IPS DF 4.7 (cell line): ENCODE data around the gene MTMR3.

ENCODE experiments used
- DNase-seq: peaks from one replicate; pipeline ENCODE4 v3.0.0-alpha.2; 2013; ENCODE audit warnings: low spot score; ENCODE audit errors: extremely low read depth

Gene MTMR3

GRCh38 chr22:30000566-30000965, 117.6 kb downstream of the MTMR3 start:
- no peak for DNase-seq

- no peak for DNase-seq
Observed at GRCh38 chr22:30001459-30001858, 118.5 kb downstream of the MTMR3 start.

DNA sequence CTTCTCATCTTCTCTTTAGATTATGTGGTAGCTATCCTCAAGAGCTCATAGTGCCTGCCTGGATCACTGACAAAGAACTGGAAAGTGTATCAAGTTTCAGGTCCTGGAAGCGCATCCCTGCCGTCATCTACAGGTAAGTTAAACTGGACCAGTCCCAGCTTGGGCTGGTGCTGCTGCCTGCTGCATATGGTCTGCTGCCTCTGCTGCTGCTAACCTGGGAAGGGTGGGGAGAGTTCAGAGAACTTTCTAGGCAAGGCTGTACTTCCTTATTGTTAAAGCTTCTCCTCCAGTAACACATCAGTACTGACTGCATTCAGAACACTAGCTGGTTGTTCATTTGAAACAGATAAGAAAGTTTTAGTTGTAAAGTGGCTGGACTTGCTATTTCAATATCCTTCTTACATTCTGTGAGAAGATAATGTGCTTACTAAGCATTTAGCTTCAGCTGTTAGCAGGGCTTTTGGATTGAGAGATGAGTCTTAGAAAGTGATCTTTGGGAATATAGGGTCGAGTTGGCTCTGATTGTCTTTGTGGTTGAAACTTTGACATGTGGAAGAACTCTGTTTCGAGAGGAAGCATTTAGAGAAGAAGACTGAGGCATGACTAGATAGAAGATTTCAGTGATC, 120.0 kb downstream of the MTMR3 start:
- DNase-seq: no peak

GRCh38 chr22:30004101-30004500, 121.1 kb downstream of the MTMR3 start:
- no peak for DNase-seq

DNA sequence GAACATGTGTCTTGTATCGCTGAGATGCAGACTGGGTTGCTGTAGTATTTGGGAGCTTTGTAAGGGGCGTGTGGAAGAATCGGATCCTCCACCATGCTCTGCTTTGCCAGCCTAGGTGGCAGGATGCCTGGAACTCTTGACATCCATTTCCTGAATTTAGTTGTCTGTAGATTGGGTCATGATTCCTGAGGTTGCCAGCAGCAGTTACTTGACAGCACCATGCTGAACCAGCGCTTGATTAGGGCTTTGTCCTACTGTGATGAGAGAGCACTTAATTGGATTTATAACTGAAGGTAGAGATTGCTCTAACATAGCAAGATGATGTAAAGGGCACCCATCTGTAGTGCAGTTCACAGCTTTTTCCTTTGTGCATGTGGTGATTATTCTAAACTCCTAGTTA, 121.7 kb downstream of the MTMR3 start:
- DNase-seq: no peak

GRCh38 chr22:30005213-30005857, 122.4 kb downstream of the MTMR3 start:
- DNase-seq: peak; percentile 30

GRCh38 chr22:30007361-30007760, 124.4 kb downstream of the MTMR3 start:
- DNase-seq: no peak

DNA sequence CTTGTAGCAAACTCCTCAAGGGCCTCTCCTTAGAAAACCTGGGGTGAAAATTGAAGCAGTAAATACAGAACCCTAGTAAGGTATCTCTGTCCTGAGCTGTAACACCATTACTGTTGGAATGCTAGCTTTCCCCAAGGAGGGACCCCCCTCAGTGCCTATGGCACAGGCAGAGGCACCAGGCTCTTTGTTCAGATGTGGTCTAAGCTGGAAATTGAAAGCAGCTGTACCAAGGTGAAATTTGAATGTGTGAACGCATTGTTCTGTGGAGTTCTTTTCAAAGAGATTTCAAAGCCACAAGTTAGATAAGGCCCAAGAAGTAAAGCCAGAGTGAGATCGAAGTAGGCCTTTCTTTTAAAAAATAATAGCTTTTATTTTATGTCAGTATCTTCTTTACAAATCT, 125.4 kb downstream of the MTMR3 start:
- DNase-seq: no peak

GRCh38 chr22:30009478-30009877, 126.5 kb downstream of the MTMR3 start:
- no peak for DNase-seq

- DNase-seq: no peak
Observed at GRCh38 chr22:30010789-30011405, 127.9 kb downstream of the MTMR3 start.

GRCh38 chr22:30013201-30013600, 130.2 kb downstream of the MTMR3 start:
- no peak for DNase-seq

GRCh38 chr22:30014244-30014643, 131.3 kb downstream of the MTMR3 start:
- DNase-seq: no peak

GRCh38 chr22:30015229-30015797, 132.3 kb downstream of the MTMR3 start:
- no peak for DNase-seq

- no peak for DNase-seq
Observed at GRCh38 chr22:30015846-30016245, 132.9 kb downstream of the MTMR3 start.

DNA sequence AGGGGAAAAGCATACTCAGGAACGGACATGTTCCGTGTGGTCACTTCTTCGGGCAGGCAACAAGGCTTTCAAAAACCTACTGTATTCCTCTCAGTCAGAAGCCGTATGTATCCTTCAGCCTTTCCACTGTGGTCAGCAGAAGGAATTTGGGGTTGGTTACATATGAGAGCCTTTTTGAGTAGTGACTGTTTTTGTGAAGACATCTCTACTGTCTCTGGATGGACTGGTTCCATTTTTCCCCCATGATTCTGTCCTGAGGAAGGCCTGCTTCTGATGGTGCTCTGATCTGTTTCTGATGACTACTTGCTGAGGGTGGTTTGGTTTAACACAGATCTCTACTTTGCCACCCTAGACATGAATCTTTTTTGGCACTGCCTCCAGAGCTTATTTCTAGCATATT, 133.6 kb downstream of the MTMR3 start:
- DNase-seq: no peak

- no peak for DNase-seq
Observed at GRCh38 chr22:30017375-30018223, 134.6 kb downstream of the MTMR3 start.

- no peak for DNase-seq
Observed at GRCh38 chr22:30020511-30020910, 137.5 kb downstream of the MTMR3 start.

- no peak for DNase-seq
Observed at GRCh38 chr22:30021338-30021737, 138.4 kb downstream of the MTMR3 start.

- no peak for DNase-seq
Observed at GRCh38 chr22:30021881-30022619, 139.1 kb downstream of the MTMR3 start.

GRCh38 chr22:30023099-30023660, 140.2 kb downstream of the MTMR3 start:
- no peak for DNase-seq

DNA sequence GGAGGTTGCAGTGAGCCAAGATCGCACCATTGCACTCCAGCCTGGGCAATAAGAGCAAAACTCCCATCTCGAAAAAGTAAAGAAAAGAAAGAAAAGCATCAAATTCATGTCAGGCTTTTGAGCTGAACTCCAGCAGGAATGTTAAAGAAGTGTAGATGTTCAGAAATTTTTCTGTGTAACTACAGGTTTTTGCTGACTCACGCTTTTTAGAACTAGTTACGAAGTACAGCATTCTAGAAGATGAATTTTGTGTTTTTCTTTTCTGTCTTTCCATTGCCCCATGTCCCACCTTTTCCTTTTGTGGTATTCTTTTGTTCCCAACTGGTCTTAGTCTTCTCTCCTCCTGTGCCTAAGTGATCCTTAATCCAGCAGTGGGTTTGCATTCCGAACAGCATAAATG, 141.3 kb downstream of the MTMR3 start:
- no peak for DNase-seq
